Measurements from ENCODE around the gene CPE. TPM values are rescaled to one million over a fixed set of nuclear protein-coding genes. Genes with fewer than 3 reads are reported as not detected.

The CPE gene
- total RNA-seq, 1 experiment from 2014 or later = 29.3 TPM

DNA sequence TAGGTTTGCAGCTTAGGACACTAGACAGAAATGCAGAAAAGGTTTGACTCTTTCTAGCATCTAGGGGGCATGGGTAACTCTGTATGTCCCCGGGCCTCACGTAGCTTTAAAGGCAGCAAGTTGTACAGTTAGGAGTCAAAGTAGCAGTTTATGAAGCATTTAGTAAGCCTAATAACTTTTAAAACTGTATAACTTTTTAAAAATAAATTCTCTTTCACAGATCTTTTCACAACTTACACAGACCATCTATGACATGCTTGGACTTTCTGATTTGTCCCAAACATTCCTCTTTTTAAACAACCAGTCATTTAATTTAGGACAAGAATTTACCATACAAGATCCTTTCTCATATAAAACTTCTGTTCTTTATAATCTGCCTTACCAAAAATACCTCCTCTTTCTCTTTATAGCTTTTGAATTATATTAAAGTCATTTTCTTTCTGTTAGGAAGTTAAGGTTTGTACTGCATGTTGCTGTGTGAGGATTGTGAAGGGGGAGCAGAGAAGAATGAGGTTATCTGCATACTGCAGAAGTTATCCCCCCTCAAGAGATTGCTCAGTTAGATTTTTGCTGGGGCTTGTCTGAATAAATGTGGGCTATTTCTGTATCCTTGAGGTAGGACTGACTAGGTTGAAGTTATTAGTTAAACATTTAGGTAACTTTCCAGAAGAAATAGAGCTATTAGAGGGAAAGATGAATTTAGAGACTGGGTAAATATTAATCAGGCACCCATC lies 94.3 kb downstream of the CPE start:
- Histone ChIP-seq H3K9ac (ENCODE audit: low read length) (no peak overlapping the region), H3K9me2 (ENCODE audit: insufficient read depth) (no peaks in the 10 kb centered on the region), H4K20me1 (ENCODE audit: insufficient read depth) (no peaks in the 10 kb centered on the region), H2AFZ (ENCODE audit: low read depth, low read length, poor library complexity, severe bottlenecking) (no peak overlapping the region), H3K4me2 (ENCODE audit: low read length) (no peak overlapping the region), H3K36me3 (ENCODE audit: control insufficient read depth in 1 of 2, insufficient read depth in 2 of 2, low read length in 2 of 2) (no peaks in the 10 kb centered on the region), H3K4me3 (replicated peaks in 1 of 2; ENCODE audit: low read depth in 1 of 2, low read length in 2 of 2) (no peak overlapping the region), H3K4me1 (ENCODE audit: control insufficient read depth in 1 of 2, insufficient read depth in 2 of 2, low read length in 2 of 2) (peaks cover 8 to 17% of the 10 kb centered on the region in 2 experiments), H3K27me3 (ENCODE audit: insufficient read depth, low read length) (no peaks in the 10 kb centered on the region), H3K79me2 (ENCODE audit: insufficient read depth, low read length) (no peaks in the 10 kb centered on the region), H3K9me3 (ENCODE audit: control insufficient read depth in 1 of 2, insufficient read depth in 1 of 2, low read depth in 1 of 2, low read length in 2 of 2) (peaks cover 8 to 9% of the 10 kb centered on the region in 2 experiments; a peak in 2 of 4 replicates), H3K27ac (ENCODE audit: low read depth, low read length) (no peak overlapping the region)
- ATAC-seq (no peak), DNase-seq (ENCODE audit: low read depth, low spot score) (no peak)
- CTCF ChIA-PET = interaction anchor here (1.0 kb wide), 1 partner anchor 538 kb away, joined by 3 read pairs; no protein-coding TSS in a partner anchor
- TF ChIP-seq, protein P1, sequence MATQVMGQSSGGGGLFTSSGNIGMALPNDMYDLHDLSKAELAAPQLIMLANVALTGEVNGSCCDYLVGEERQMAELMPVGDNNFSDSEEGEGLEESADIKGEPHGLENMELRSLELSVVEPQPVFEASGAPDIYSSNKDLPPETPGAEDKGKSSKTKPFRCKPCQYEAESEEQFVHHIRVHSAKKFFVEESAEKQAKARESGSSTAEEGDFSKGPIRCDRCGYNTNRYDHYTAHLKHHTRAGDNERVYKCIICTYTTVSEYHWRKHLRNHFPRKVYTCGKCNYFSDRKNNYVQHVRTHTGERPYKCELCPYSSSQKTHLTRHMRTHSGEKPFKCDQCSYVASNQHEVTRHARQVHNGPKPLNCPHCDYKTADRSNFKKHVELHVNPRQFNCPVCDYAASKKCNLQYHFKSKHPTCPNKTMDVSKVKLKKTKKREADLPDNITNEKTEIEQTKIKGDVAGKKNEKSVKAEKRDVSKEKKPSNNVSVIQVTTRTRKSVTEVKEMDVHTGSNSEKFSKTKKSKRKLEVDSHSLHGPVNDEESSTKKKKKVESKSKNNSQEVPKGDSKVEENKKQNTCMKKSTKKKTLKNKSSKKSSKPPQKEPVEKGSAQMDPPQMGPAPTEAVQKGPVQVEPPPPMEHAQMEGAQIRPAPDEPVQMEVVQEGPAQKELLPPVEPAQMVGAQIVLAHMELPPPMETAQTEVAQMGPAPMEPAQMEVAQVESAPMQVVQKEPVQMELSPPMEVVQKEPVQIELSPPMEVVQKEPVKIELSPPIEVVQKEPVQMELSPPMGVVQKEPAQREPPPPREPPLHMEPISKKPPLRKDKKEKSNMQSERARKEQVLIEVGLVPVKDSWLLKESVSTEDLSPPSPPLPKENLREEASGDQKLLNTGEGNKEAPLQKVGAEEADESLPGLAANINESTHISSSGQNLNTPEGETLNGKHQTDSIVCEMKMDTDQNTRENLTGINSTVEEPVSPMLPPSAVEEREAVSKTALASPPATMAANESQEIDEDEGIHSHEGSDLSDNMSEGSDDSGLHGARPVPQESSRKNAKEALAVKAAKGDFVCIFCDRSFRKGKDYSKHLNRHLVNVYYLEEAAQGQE (IDR thresholded peaks at IDR 0.05; ENCODE audit: low read depth) = no peak
- no peak for TF ChIP-seq POLR2AphosphoS5 (IDR thresholded peaks at IDR 0.05; ENCODE audit: low read depth, low read length)
- no peak for TF ChIP-seq EZH2phosphoT487 (IDR thresholded peaks at IDR 0.05; ENCODE audit: borderline replicate concordance)
- TF ChIP-seq, protein P2, sequence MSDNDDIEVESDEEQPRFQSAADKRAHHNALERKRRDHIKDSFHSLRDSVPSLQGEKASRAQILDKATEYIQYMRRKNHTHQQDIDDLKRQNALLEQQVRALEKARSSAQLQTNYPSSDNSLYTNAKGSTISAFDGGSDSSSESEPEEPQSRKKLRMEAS (IDR thresholded peaks at IDR 0.05) = no peak
- 0 out of 2 replicates have a peak, but pooled peaks have one; percentile 26 for TF ChIP-seq CBX3 (IDR thresholded peaks at IDR 0.05; ENCODE audit: low read depth)
- no peak for TF ChIP-seq CEBPB (IDR thresholded peaks at IDR 0.05; ENCODE audit: low read depth)
- POLR2A ChIA-PET = no interaction called here
- BruUV-seq (replicated peaks) = no TSS peak
- intact Hi-C loops (cut with micrococcal nuclease) = no loop called here
- RAD21 ChIA-PET (ENCODE audit: low non-redundant PET in 1 of 2, low total read pairs in 2 of 2, uncharacterized antibody in 2 of 2, unreplicated experiment in 2 of 2) = no interaction called here

Measured in HCT116 (cell line).